HCT116 (cell line): Measurements from ENCODE around the gene HIVEP1. TPM values are rescaled to one million over a fixed set of nuclear protein-coding genes. Genes with fewer than 3 reads are reported as not detected.

Experiments
- ATAC-seq: fragments of 200-7000 bp; cut with Tn5 transposase; 2 replicates; pipeline ENCODE4 v1.9.1; 2020; ENCODE audit warnings: mild to moderate bottlenecking, moderate library complexity
- BruUV-seq: library from RNA; stranded (reverse); fragments of 400-500 nt; replicated peaks from 2 replicates; lab custom pipeline; 2021; lab: Mats Ljungman, UMichigan
- CTCF ChIA-PET: fragments of 300-600 bp; sonication (Branson Sonifier 250); formaldehyde crosslinking; loops from one replicate; lab custom pipeline; 2021; ENCODE audit warnings: antibody characterized with exemption; lab: Charles Lee
- POLR2A ChIA-PET: fragments of 300-600, 350-600 bp; sonication (Branson Sonifier 250); formaldehyde crosslinking; loops from one replicate; lab custom pipeline; 2021; ENCODE audit warnings: antibody characterized with exemption; lab: Charles Lee
- RAD21 ChIA-PET, 2 experiments: fragments of 300-600 bp; sonication (Branson Sonifier 250); formaldehyde crosslinking; loops; one replicate each; lab custom pipeline; 2023; ENCODE audit warnings: low total read pairs in 2 of 2; ENCODE audit not compliant: uncharacterized antibody in 2 of 2, unreplicated experiment in 2 of 2, low non-redundant PET in 1 of 2; lab: Charles Lee
- DNase-seq: peaks from one replicate; pipeline ENCODE4 v3.0.0-alpha.2; 2010; ENCODE audit warnings: low read depth, low spot score
- H2AFZ ChIP-seq: fragments of 200-600 bp; shearing (Covaris generic), sonication (generic); 2 replicates; pipeline ENCODE4 v1.6.1; 2017; ENCODE audit warnings: low read depth, mixed run types, mixed read lengths, antibody characterized with exemption, low read length; ENCODE audit not compliant: poor library complexity, severe bottlenecking
- H3K27ac ChIP-seq: 2 replicates; pipeline ENCODE4 v1.5.1; 2012; ENCODE audit warnings: low read depth, low read length
- H3K27me3 ChIP-seq: fragments of 200-600 bp; sonication (generic); 2 replicates; pipeline ENCODE4 v1.6.1; 2016; ENCODE audit warnings: mixed run types, low read length, mixed read lengths; ENCODE audit not compliant: insufficient read depth
- H3K36me3 ChIP-seq, 2 experiments: fragments of 200-500 bp in 1 of 2; fragments of 200-600 bp in 1 of 2; sonication (Bioruptor generic) in 1 of 2; sonication (generic) in 1 of 2; 2 replicates each; pipeline versions ENCODE4 v1.5.1 to v1.6.1; 2014 to 2016; ENCODE audit warnings: low read length in 2 of 2, inconsistent platforms in 1 of 2, mixed read lengths in 1 of 2, mixed run types in 1 of 2; ENCODE audit not compliant: insufficient read depth in 2 of 2, control insufficient read depth in 1 of 2
- H3K4me1 ChIP-seq, 2 experiments: fragments of 200-600 bp in 1 of 2; sonication (generic) in 1 of 2; 2 replicates each; pipeline versions ENCODE4 v1.5.1 to v1.6.1; 2012 to 2017; ENCODE audit warnings: low read length in 2 of 2, inconsistent platforms in 1 of 2, mild to moderate bottlenecking in 1 of 2, mixed read lengths in 1 of 2, mixed run types in 1 of 2, moderate library complexity in 1 of 2; ENCODE audit not compliant: insufficient read depth in 2 of 2, control insufficient read depth in 1 of 2
- H3K4me2 ChIP-seq: fragments of 200-600 bp; sonication (generic); 2 replicates; pipeline ENCODE4 v1.6.1; 2017; ENCODE audit warnings: mixed run types, low read length, mixed read lengths
- H3K4me3 ChIP-seq, 2 experiments: fragments of 200-600 bp in 1 of 2; sonication (generic) in 1 of 2; replicated peaks in 1 of 2; 2 replicates each; pipeline ENCODE4 v1.5.1; 2011 to 2016; ENCODE audit warnings: low read length in 2 of 2, control low read depth in 1 of 2, low read depth in 1 of 2, mild to moderate bottlenecking in 1 of 2, mixed read lengths in 1 of 2, mixed run types in 1 of 2
- H3K79me2 ChIP-seq: fragments of 200-600 bp; sonication (generic); 2 replicates; pipeline ENCODE4 v1.6.1; 2017; ENCODE audit warnings: mild to moderate bottlenecking, mixed run types, low read length, moderate library complexity, mixed read lengths; ENCODE audit not compliant: insufficient read depth
- H3K9ac ChIP-seq: fragments of 200-600 bp; sonication (generic); 2 replicates; pipeline ENCODE4 v1.6.1; 2016; ENCODE audit warnings: low read length, mixed read lengths
- H3K9me2 ChIP-seq: fragments of 200-600 bp; sonication (generic), shearing (Covaris generic); 2 replicates; pipeline ENCODE4 v1.6.1; 2017; ENCODE audit warnings: mixed run types, mild to moderate bottlenecking, moderate library complexity; ENCODE audit not compliant: insufficient read depth
- H3K9me3 ChIP-seq, 2 experiments: fragments of 200-500 bp in 1 of 2; fragments of 200-600 bp in 1 of 2; sonication (Bioruptor generic) in 1 of 2; sonication (generic) in 1 of 2; 2 replicates each; pipeline ENCODE4 v1.6.1; 2014 to 2017; ENCODE audit warnings: low read length in 2 of 2, mixed read lengths in 2 of 2, inconsistent platforms in 1 of 2, low read depth in 1 of 2, mild to moderate bottlenecking in 1 of 2, mixed run types in 1 of 2, moderate library complexity in 1 of 2; ENCODE audit not compliant: control insufficient read depth in 1 of 2, insufficient read depth in 1 of 2
- H4K20me1 ChIP-seq: fragments of 200-600 bp; sonication (generic), shearing (Covaris generic); 2 replicates; pipeline ENCODE4 v1.6.1; 2017; ENCODE audit warnings: mixed run types, mild to moderate bottlenecking, moderate library complexity; ENCODE audit not compliant: insufficient read depth
- ATF3 ChIP-seq: IDR thresholded peaks from 2 replicates; pipeline ENCODE4 v1.6.1; 2012
- CBX3 ChIP-seq: IDR thresholded peaks from 2 replicates; pipeline ENCODE4 v1.6.1; 2012; ENCODE audit warnings: low read depth
- CTCF ChIP-seq, 3 experiments: fragments of 200-600 bp in 1 of 3; sonication (generic) in 1 of 3; IDR thresholded peaks in 2 of 3; conservative IDR thresholded peaks in 1 of 3; 2 replicates each; pipeline ENCODE4 v1.5.1; 2012 to 2017; ENCODE audit warnings: low read depth in 2 of 3, low read length in 2 of 3, antibody characterized with exemption in 1 of 3, borderline replicate concordance in 1 of 3, control low read depth in 1 of 3, mild to moderate bottlenecking in 1 of 3, mixed read lengths in 1 of 3, mixed run types in 1 of 3, moderate library complexity in 1 of 3; ENCODE audit not compliant: insufficient read depth in 1 of 3
- EZH2phosphoT487 ChIP-seq: fragments of 200-600 bp; IDR thresholded peaks from 2 replicates; pipeline ENCODE4 v1.6.1; 2018; ENCODE audit warnings: antibody characterized with exemption, borderline replicate concordance
- JUND ChIP-seq: IDR thresholded peaks from 2 replicates; pipeline ENCODE4 v1.6.1; 2012
- MAX ChIP-seq: IDR thresholded peaks from 2 replicates; pipeline ENCODE4 v1.6.1; 2012
- POLR2A ChIP-seq: IDR thresholded peaks from 2 replicates; pipeline ENCODE4 v1.7.0; 2011; ENCODE audit warnings: borderline replicate concordance; ENCODE audit not compliant: insufficient read depth, insufficient read length; ENCODE audit errors: extremely low read depth
- RAD21 ChIP-seq: IDR thresholded peaks from 2 replicates; pipeline ENCODE4 v1.6.1; 2012; ENCODE audit warnings: low read depth, mild to moderate bottlenecking
- SRF ChIP-seq: IDR thresholded peaks from 2 replicates; pipeline ENCODE4 v1.6.1; 2012; ENCODE audit warnings: low read depth
- YY1 ChIP-seq: IDR thresholded peaks from 2 replicates; pipeline ENCODE4 v1.6.1; 2011; ENCODE audit warnings: low read length, low read depth, moderate library complexity, mild to moderate bottlenecking; ENCODE audit not compliant: insufficient replicate concordance; ENCODE audit errors: extremely low read depth
- ZFX ChIP-seq: fragments of 450-650 bp; IDR thresholded peaks from 2 replicates; pipeline ENCODE4 v1.6.1; 2017
- intact Hi-C: fragments of 100-400 bp; cut with micrococcal nuclease; formaldehyde crosslinking; loops from 2 replicates; pipeline ENCODE4 v1.10.0; 2022
- total RNA-seq: library from RNA; stranded (reverse); gene quantifications from one replicate; pipeline ENCODE4 v1.2.1, GENCODE V29; 2021; ENCODE audit not compliant: unreplicated experiment

HIVEP1 gene
- total RNA-seq, 1 experiment from 2014 or later = 11.2 TPM

GRCh38 chr6:12182676-12183075, 170.6 kb downstream of the HIVEP1 start (continued):
- no peak for TF ChIP-seq CTCF (IDR thresholded peaks at IDR 0.05 in 2 of 3, conservative IDR thresholded peaks at IDR 0.05 in 1 of 3; ENCODE audit: borderline replicate concordance in 1 of 3, insufficient read depth in 1 of 3, low read depth in 2 of 3, low read length in 2 of 3)
- no peak for TF ChIP-seq JUND
- TF ChIP-seq MAX = no peak
- no peak for TF ChIP-seq YY1
- TF ChIP-seq RAD21 = no peak
- TF ChIP-seq SRF = no peak
- no peak for TF ChIP-seq EZH2phosphoT487

GRCh38 chr6:12185081-12185673, 173.1 kb downstream of the HIVEP1 start:
- BruUV-seq = no TSS peak
- TF ChIP-seq POLR2A = no peak
- TF ChIP-seq ZFX = no peak
- TF ChIP-seq CBX3 = no peak
- TF ChIP-seq YY1 = no peak
- TF ChIP-seq ATF3 = no peak
- TF ChIP-seq, all 23 proteins: peak for 0
- Histone ChIP-seq H3K9ac (no peak overlapping the region), H3K27ac (no peak overlapping the region), H3K79me2 (no peaks in the 10 kb centered on the region), H2AFZ (no peak overlapping the region), H3K4me1 (no peaks in the 10 kb centered on the region), H3K9me2 (0 out of 2 replicates have a peak, but pooled peaks cover 2% of the 10 kb centered on the region), H3K4me2 (no peak overlapping the region), H3K36me3 (no peaks in the 10 kb centered on the region), H4K20me1 (no peaks in the 10 kb centered on the region), H3K9me3 (no peaks in the 10 kb centered on the region), H3K27me3 (no peaks in the 10 kb centered on the region), H3K4me3 (no peak overlapping the region)
- POLR2A ChIA-PET = no interaction called here
- RAD21 ChIA-PET = no interaction called here
- ATAC-seq (no peak), DNase-seq (no peak)
- intact Hi-C loops = no loop called here
- CTCF ChIA-PET = no interaction called here
